HG02642 (cell line): Measurements from ENCODE around the gene ZDHHC9.

Source experiments
- ATAC-seq: cut with Tn5 transposase; IDR thresholded peaks from one replicate; pipeline ENCODE4 v1.9.1; 2021; ENCODE audit warnings: mild to moderate bottlenecking; ENCODE audit not compliant: unreplicated experiment, poor library complexity

ZDHHC9 gene

DNA sequence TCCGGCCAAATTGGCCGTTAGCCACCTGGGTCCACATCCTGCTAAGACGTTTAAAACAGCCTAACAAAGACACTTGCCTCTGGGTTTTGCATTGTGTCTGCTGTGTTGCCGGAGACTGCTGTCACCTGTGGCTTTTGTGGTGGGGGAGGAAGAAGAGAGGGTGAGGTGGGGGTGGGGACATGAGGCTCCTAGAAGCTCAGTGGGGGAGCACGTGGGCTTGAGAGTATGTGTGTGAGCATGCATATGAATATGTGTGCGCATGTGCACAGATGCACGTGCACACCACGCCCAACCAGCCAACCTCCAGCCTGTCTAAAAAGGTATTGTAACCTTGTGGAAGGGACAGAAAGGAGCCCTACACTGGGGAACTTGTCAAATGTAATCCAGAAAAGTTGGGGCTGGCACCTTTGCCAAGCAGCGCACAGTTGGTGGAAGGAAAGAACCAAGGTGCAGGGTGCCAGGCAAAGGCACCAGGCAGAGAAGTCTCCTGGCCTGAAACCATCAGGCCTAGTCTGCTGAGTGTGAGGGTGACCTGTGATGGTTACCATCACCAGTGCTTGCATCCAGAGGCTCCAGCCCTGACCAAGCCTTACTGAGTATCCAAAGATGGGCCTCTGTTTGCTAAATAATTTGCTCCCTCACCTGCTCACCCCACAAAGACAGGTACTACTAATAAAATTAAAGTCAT lies 74.1 kb downstream of the ZDHHC9 start:
- ATAC-seq: peak; percentile 51

DNA sequence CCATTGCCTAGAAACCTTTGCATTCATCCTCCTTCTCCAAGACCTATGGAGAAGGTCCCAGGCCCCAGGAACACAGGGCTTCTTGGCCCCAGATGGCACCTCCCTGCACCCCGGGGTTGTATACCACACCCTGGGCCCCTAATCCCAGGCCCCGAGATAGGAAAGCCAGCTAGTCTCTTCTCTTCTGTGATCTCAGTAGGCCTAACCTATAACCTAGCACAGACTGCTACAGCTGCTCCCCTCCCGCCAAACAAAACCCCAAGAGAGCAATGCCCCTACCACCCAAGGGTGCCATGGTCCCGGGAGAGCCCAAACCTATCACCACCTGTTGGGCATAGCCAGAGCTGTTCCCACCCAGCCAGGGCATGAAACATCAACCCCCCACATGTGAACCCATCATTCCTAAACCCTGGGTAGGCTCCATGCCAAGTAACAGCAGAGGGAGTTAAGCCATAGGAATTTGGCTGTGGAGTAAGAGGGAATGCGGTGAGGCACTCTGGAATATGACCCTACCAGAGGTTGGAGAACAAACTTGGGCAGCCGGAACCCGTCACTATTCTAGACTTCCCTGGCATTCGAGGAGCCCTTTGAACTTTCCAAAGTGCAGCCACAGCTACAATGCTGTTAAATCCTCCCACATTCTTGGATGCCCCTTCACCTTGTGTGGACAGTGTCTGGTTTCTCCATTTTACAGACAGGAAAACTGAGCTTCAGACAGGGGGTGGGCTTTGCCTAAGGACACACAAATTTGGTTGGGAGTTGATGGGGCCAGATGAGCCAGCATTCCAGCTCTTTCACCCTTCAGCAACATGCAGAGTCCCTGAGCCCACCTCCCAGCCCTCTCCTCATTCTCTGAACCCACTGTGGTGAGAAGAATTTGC lies 74.9 kb downstream of the ZDHHC9 start:
- ATAC-seq: no peak

DNA sequence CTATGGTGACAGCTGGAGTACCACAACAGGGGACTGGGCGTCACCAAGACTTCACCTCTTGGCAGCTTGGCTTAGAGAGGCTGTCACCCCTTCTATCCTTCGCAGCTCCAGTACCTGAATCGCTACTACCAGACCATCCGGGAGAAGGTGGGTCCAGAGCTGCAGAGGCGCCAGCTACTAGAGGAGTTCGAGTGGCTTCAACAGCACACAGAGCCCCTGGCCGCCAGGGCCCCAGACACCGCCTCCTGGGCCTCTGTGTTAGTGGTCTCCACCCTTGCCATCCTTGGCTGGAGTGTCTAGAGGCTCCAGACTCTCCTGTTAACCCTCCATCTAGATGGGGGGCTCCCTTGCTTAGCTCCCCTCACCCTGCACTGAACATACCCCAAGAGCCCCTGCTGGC lies 75.5 kb downstream of the ZDHHC9 start:
- no peak for ATAC-seq

DNA sequence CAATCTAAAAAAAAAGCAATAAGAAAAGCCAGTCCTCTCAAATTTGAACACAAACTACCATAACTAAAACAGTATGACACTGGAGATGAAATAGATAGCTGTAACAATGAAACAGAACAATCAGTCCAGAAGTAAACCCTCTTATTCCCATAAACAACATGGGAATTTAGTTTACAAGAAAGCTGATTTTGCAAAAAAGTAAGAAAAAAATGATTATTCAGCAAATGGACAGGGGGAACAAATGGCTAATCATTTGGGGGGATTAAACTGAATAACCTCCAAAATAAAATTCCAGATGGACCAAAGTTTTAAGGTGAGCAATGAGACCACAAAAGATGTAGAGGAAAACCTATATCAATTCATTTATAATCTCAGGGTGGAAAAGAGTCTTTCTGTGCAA lies 80.0 kb downstream of the ZDHHC9 start:
- no peak for ATAC-seq

DNA sequence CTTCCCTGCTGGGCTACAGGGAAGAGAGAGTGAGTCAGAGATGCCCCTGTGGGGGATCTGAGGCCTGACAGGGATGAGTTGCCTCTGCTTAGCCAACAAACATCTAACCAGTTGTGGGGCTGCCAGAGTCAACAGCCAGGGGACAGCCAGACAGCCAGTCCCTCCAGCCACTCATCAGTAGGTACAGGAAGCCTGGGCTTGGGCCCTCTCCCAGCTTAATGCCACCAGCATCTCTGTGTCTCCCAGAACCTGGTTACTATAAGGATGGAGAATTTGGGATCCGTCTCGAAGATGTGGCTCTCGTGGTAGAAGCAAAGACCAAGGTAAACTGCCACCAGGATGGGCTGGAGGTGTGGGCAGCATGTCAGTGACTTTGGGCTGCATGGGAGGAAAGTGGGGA lies 81.2 kb downstream of the ZDHHC9 start:
- no peak for ATAC-seq

DNA sequence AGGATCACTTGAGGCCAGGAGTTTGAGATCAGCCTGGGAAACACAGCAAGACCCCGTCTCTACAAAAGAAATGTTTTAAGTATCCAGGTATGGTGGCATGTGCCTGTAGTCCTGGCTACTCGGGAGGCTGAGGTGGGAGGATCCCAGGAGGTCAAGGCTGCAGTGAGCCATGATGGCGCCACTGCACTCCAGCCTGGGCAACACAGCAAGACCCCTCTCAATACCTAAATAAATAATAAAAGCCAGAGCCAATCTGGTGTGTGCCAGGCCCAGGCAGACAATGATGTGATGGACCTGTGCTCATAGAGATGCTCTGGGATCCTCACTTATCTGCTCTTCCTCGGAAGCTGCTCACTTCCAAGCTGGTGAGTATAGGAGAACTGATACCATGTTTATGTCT lies 82.1 kb downstream of the ZDHHC9 start:
- no peak for ATAC-seq

DNA sequence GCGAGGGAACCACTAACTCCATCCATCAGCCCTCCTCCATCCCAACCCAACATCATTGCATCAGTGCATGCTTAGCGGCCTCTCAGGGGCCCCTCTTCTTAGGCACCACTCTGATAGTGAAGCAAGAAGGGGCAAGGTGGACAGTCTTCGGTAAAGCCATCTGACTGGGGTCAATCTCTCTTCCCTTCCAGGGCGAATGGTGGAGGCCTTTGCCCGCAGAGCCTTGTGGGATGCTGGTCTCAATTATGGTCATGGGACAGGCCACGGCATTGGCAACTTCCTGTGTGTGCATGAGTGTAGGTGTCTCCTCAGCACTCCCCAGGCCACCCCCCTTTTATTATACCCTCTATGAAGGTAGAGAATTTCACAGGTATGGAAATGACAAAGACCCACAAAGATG lies 82.7 kb downstream of the ZDHHC9 start:
- no peak for ATAC-seq

DNA sequence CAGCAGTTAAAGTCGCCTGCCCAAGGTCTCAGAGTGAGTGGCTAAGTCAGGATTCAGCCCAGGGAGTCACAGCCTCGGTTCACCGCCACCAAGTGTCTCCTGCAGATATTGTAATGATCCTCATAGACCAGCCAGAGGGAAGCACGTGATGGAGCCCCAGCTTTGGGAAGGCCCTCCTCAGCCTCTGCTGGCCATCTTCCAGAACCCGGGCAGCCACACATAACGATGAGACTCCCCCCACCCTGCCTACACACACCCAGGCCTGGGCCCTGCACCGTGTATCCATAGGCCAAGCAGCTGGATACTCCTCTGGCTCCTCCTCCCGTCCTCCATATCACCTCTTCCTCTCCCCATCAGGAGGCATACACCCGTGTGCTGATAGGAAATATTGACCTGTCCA lies 83.5 kb downstream of the ZDHHC9 start:
- ATAC-seq: no peak

DNA sequence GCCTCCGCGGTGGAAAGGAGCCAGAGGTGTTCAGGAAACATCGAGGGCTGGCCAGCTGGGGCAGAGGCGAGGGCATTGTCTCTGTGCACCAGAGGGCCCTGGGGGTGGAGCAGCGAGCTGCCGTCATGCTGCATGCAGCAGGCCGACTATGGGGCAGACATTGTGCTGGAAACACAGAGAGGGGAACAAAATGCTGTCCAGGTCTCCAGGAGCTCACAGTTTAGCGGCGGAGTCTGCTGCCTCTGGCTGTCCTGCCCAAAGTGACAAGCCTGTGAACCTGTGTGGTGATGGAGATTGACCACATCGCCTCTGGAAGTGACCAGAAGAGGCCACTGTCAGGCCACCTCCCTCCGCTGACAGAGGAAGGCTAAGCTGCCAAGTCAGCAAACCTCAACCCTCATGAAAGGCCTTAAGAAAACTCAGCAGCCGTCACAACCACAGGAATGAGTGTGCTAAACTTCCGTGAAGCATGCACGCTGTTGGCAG lies 84.1 kb downstream of the ZDHHC9 start:
- peak; percentile 42 for ATAC-seq

DNA sequence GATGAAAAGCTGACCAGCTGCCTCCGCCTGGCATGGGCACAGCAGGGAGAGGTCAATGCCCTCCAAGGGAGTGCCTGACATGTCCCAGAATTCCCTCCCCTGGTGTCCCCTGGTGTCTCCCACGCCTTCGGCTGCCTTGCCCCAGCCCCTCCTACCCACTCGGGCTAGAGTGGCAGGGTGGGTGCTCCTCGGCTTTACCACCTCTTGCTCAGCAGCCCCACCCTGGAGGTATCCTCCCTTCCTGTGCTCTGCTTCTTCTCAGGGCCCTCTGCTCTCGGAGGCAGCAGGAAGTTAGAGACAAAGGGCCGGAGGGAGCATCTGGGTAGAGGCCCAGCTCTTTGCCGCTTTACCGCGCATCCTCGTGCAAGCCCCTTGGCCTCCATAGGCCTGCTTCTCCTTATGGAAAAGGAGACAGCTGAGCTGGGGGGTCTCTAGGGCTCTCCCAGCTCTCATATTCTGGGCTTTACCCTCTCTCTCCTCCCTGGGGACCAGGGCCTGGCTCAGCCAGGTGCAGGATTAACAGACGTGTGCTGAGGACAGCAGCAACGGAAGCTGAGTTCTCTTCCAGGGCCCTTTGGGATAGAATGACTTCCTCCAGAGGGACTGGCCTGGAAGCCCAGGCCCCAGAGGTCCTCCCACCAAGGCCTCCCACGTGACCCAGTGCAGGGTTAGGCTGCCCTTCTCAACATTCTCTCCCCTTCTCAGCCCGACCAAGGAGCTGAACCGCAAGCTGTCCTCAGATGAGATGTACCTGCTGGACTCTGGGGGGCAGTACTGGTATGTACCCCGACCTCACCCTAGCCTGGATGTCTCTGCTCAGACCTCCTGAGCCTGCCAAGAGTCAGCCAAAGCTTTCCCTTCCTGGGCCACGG lies 87.7 kb downstream of the ZDHHC9 start:
- ATAC-seq: peak; percentile 34

DNA sequence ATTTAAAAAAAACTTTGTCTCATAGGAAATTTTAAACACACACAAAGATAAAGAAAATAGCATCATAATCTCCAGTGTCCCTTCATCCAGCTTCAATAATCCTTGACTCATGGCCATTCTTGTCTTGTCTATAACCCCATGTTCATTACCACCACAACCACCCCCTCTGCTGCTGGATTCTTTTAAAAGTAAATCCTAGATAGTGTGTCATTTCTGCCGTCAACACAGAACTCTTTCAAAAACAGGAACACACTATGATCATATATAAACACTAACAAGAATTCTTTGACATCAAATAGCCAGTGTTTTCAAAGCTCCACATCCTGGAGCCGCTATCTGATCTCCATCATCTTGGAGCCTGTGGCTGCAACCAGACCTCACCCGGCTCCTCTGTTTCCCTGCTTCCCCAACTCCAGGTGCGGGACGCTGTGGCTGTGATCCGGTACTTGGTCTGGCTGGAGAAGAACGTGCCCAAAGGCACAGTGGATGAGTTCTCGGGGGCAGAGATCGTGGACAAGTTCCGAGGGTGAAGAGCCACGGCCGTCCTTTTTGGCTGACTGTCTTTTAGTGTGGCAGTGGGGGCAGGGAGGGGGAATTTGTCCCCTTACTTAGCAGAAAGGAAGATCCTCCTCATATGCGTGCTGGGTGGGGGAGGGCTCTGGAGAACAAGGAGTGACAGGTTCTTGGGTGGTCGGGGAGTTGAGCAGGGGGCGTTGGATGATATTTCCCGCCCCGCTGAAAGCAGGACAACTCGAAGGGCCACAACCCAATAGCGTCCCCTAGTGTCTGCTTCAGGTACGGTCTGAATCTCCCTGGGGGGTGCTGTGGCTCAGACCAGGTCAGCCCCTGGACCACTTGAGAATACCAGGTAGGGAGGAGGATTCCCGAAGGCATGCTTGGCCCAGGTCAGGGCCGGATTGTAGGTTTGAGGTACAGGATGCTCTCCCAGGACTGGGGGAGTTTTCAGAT lies 89.3 kb downstream of the ZDHHC9 start:
- ATAC-seq: no peak
